COLO829 (cell line): Measurements from ENCODE around the gene SLF1.
A peak's percentile ranks its signal among the peaks of the same experiment; 100 is the strongest.
"Not testable (repeated sequence)": the region's sequence is repeated elsewhere in the genome, so short reads cannot be mapped to it uniquely, and the experiment has no call there.

Experiments
- DNase-seq: peaks from one replicate; pipeline ENCODE4 v3.0.0; 2012; ENCODE audit warnings: low spot score

The SLF1 gene

GRCh38 chr5:94618493-94619328 is at the start of gene SLF1, which contains the start of gene KIAA0825:
SLF1 (plus strand) TSS chr5:94618669; CDS start chr5:94628811, 10,142 bp downstream.
KIAA0825 (minus strand) TSS chr5:94618604; CDS start chr5:94537126, 81,478 bp downstream.
- DNase-seq, result peak; percentile 50

- no peak for DNase-seq
Measured at GRCh38 chr5:94571415-94571814, 47.1 kb upstream of the SLF1 start.

- not testable (repeated sequence) for DNase-seq
Measured at GRCh38 chr5:94573349-94573748, 45.1 kb upstream of the SLF1 start.

DNA sequence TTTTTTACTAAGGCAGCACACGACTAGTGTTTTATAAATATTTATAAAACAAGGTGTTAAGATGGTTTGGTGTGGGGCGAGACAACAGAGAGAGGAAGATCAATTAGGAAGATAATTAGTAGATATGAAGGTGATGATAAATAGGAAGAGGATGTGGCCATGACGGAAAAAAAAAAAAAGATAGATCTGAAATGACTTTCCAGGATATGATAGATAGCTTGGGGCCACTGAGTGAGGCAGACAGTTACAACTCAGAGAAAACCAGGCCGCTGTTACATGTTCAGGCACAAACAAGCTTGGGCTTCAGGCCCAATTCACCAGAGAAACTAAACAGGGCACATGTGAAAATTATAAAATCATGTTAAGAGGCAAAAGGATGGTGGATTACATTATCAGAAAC is 43.3 kb upstream of the SLF1 start:
- DNase-seq, result no peak

- no peak for DNase-seq
Measured at GRCh38 chr5:94577466-94578245, 40.8 kb upstream of the SLF1 start.

- DNase-seq, result no peak
Measured at GRCh38 chr5:94595281-94595840, 23.1 kb upstream of the SLF1 start.

DNA sequence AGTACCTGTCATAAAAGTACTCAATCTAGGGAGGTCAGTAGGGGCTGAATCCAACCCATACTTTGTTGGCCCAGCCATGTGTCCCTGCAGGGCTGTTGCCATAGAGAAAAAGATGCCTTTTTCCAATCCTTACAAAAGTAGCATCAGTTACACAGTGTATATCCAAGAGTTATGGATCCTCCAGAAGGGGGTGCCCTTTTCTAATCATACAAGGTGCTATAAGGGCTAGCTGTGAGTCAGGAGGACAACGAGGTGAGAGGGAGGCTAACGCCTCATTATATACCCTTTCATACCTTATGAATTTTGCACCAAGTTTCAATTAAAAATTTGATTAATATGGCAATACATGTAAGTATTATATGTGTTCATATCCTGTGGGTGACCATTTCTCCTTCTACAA is 4.9 kb upstream of the SLF1 start:
- DNase-seq, result no peak

GRCh38 chr5:94614156-94614805 is 4.2 kb upstream of the SLF1 start:
- no peak for DNase-seq

GRCh38 chr5:94615862-94616261 is 2.6 kb upstream of the SLF1 start:
- no peak for DNase-seq

- peak; percentile 7 for DNase-seq
Measured at GRCh38 chr5:94618029-94618492, 408 bp upstream of the SLF1 start.

DNA sequence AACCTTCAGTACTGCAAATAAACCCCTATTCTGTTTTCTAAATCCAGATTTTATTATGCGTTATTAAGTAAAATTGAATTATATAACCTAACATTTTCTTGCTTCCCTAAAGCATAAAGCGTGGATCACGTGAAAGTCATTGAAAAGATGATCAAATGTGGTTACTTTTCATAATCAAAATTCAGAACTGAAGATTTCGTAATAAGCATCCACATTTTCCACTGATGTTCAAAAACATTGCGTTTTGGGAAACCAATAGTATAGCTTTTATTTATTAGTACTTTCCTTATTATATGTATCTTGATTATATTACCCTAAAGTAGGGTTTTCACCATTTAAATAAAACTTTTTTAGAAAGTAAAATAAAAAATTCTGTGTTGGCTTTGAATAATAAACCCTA is 1.8 kb downstream of the SLF1 start:
- no peak for DNase-seq

GRCh38 chr5:94621763-94622162 is 3.3 kb downstream of the SLF1 start:
- no peak for DNase-seq

DNA sequence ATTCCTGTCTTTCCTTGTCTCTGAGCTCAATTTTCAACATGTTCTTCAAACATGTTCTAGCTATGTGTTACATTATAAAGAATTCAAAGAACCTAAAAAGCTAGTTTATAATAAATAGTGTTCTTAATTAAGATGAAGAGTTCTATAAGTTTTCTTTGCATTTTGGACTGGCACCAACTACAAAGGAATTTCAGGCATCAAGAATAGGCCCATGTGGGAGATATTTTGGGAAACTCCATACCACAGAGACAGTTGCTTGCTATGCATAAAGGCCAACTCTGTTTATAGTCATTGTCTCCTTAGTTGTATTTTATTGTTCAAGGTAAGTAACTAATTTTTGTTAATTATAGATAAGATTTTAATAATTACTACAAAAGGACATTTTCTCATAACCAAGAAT is 4.5 kb downstream of the SLF1 start:
- no peak for DNase-seq

DNA sequence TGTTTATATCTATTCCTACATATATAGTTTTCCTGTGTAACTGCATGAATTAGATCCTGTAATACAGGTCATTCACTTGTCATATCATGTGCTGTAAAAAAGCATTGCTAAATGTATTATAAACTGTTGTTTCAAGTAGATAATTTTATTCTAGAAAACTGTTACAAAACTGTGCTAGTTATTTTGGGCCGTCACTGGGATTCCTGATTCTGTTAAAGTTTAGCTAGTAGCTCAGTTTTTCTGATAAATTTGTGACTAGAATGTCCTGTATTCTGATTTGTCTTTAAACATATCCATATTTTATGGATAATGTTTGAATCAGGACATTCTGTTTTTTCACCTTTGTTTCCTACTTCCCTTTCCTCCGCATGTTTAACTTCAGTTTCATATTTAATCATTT is 5.4 kb downstream of the SLF1 start:
- no peak for DNase-seq

GRCh38 chr5:94627191-94627590 is 8.7 kb downstream of the SLF1 start:
- no peak for DNase-seq

- no peak for DNase-seq
Measured at GRCh38 chr5:94632024-94632423, 13.6 kb downstream of the SLF1 start.

- DNase-seq, result no peak
Measured at GRCh38 chr5:94640176-94640575, 21.7 kb downstream of the SLF1 start.

DNA sequence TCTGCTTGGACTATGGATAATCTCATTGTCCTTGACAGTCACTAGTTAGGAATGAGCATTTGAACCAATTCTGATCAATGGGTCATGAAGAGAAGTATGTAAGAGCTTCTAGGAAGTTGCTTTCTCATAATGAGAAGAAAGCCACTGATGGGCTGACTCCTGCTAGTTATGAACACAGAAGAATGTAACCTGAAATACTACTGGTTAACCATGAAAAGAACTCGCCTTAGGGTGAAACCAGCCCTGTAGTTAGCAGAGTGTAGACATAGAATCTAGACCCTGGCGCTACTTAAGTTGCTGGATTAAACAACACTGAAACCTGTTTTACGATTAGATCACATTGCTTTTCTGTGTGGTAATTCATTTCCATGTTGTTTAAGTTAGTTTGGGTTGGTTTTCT is 26.6 kb downstream of the SLF1 start:
- DNase-seq, result no peak

DNA sequence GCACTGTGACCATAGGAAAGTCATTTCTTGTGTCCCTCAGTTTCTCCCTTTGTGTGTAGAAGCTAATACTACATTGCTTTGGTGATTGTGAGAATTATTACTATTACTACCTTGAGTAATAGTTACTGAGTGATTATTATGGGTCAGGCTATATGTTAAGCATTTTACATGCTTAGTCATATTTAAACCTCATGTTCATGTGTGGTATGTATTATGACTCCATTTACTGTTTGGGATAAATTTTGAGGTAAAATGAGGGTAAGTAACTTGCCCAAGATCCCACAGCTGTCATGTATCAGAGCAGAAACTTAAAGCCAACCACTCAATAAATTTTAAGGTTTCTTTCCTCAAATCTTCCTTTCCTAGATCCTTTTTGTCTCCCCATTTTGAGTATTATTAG is 28.3 kb downstream of the SLF1 start:
- no peak for DNase-seq

GRCh38 chr5:94649874-94650273 is 31.4 kb downstream of the SLF1 start:
- no peak for DNase-seq

DNA sequence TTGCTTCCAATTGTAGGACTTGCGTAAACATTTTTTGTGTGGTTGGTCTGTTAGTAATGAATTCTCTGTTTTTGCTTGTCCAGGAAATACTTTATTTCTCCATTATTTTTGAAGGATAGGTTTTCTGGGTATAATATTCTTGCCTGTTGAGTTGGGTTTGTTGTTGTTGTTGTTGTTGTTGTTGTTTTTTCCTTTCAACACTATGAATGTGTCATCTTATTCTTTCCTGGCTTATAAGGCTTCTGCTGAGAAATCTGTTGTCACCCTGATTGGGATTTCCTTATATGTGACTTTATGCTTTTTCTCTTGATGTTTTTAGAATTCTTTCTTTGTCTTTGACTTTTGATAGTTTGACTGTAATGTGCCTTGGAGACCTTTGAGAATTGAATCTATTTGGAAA is 39.8 kb downstream of the SLF1 start:
- DNase-seq, result no peak

GRCh38 chr5:94660506-94660905 is 42.0 kb downstream of the SLF1 start:
- DNase-seq, result no peak
